ENCODE measurements around the gene HDAC9.

GRCh38 chr7:18760631-18761445 lies 265.3 kb downstream of the HDAC9 start:
- no peak for TF ChIP-seq EZH2 (IDR thresholded peaks at IDR 0.05; ENCODE audit: insufficient read depth, low read length)
- TF ChIP-seq CTCF (IDR thresholded peaks at IDR 0.05; ENCODE audit: insufficient read depth, low read depth, low read length): no peak

Measured in astrocyte (in vitro differentiated cells and primary cell).